HG02973 (cell line): ENCODE measurements around the gene NAIF1.
"Not testable (repeated sequence)": the region's sequence is repeated elsewhere in the genome, so short reads cannot be mapped to it uniquely, and the experiment has no call there.

Experiments
- ATAC-seq: cut with Tn5 transposase; IDR thresholded peaks from one replicate; pipeline ENCODE4 v1.9.1; 2021; ENCODE audit warnings: moderate library complexity; ENCODE audit not compliant: unreplicated experiment

Gene NAIF1

GRCh38 chr9:128066713-128067644 lies at the start of gene NAIF1:
NAIF1 (minus strand) TSS chr9:128067320; CDS start chr9:128067101, 219 bp downstream.
- peak; percentile 56 for ATAC-seq

- ATAC-seq = no peak
Observed at GRCh38 chr9:128116104-128117083, 49.3 kb upstream of the NAIF1 start.

- no peak for ATAC-seq
Observed at GRCh38 chr9:128115187-128116103, 48.3 kb upstream of the NAIF1 start.

- no peak for ATAC-seq
Observed at GRCh38 chr9:128114326-128115186, 47.4 kb upstream of the NAIF1 start.

- ATAC-seq = no peak
Observed at GRCh38 chr9:128113526-128114325, 46.6 kb upstream of the NAIF1 start.

- not testable (repeated sequence) for ATAC-seq
Observed at GRCh38 chr9:128111726-128112125, 44.6 kb upstream of the NAIF1 start.

- ATAC-seq = no peak
Observed at GRCh38 chr9:128109050-128109709, 42.1 kb upstream of the NAIF1 start.

GRCh38 chr9:128108269-128109049 lies 41.3 kb upstream of the NAIF1 start:
- no peak for ATAC-seq

- ATAC-seq = no peak
Observed at GRCh38 chr9:128107468-128108268, 40.5 kb upstream of the NAIF1 start.

GRCh38 chr9:128106940-128107467 lies 39.9 kb upstream of the NAIF1 start:
- no peak for ATAC-seq

GRCh38 chr9:128106181-128106939 lies 39.2 kb upstream of the NAIF1 start:
- ATAC-seq = no peak

GRCh38 chr9:128105538-128106175 lies 38.5 kb upstream of the NAIF1 start:
- ATAC-seq = no peak

- no peak for ATAC-seq
Observed at GRCh38 chr9:128104171-128104618, 37.1 kb upstream of the NAIF1 start.

GRCh38 chr9:128103589-128103962 lies 36.5 kb upstream of the NAIF1 start:
- no peak for ATAC-seq
